Hepatocyte (in vitro differentiated cells): ENCODE data around the gene NOS3. TPM values are rescaled to one million over a fixed set of nuclear protein-coding genes. Genes with fewer than 3 reads are reported as not detected.

Source experiments
- DNase-seq: peaks from one replicate; pipeline ENCODE4 v3.0.0-alpha.2; 2016; ENCODE audit warnings: low spot score
- H2AFZ ChIP-seq: fragments of 200-600 bp; sonication (generic); 2 replicates; pipeline ENCODE4 v1.6.0; 2016; ENCODE audit warnings: antibody characterized with exemption, mild to moderate bottlenecking
- H3K27ac ChIP-seq: fragments of 200-600 bp; sonication (generic); 2 replicates; pipeline ENCODE4 v1.5.1; 2016; ENCODE audit warnings: mild to moderate bottlenecking
- H3K27me3 ChIP-seq: fragments of 200-600 bp; sonication (generic); 2 replicates; pipeline ENCODE4 v1.6.1; 2016
- H3K36me3 ChIP-seq: fragments of 200-600 bp; sonication (generic); replicated peaks from 2 replicates; pipeline ENCODE4 v1.5.1; 2016; ENCODE audit warnings: low read depth; ENCODE audit not compliant: insufficient read depth
- H3K4me1 ChIP-seq: fragments of 200-600 bp; sonication (generic); 2 replicates; pipeline ENCODE4 v1.5.1; 2016; ENCODE audit warnings: mild to moderate bottlenecking, moderate library complexity; ENCODE audit not compliant: insufficient read depth
- H3K4me2 ChIP-seq: fragments of 200-600 bp; sonication (generic); 2 replicates; pipeline ENCODE4 v1.6.0; 2016
- H3K4me3 ChIP-seq: fragments of 200-600 bp; sonication (generic); 2 replicates; pipeline ENCODE4 v1.5.1; 2016; ENCODE audit warnings: mild to moderate bottlenecking
- H3K79me2 ChIP-seq: fragments of 200-600 bp; sonication (generic); 2 replicates; pipeline ENCODE4 v1.6.0; 2017; ENCODE audit warnings: mild to moderate bottlenecking
- H3K9me2 ChIP-seq: fragments of 200-600 bp; sonication (generic); replicated peaks from 2 replicates; pipeline ENCODE4 v1.6.0; 2017; ENCODE audit warnings: mild to moderate bottlenecking; ENCODE audit not compliant: insufficient read depth
- H3K9me3 ChIP-seq: fragments of 200-600 bp; sonication (generic); 2 replicates; pipeline ENCODE4 v1.5.1; 2016; ENCODE audit warnings: low read depth, mild to moderate bottlenecking
- H4K20me1 ChIP-seq: fragments of 200-600 bp; sonication (generic); 2 replicates; pipeline ENCODE4 v1.6.0; 2016; ENCODE audit warnings: mild to moderate bottlenecking; ENCODE audit not compliant: insufficient read depth, poor library complexity, severe bottlenecking
- CTCF ChIP-seq: fragments of 200-600 bp; sonication (generic); IDR thresholded peaks from 2 replicates; pipeline ENCODE4 v1.5.1; 2016; ENCODE audit warnings: antibody characterized with exemption, mild to moderate bottlenecking; ENCODE audit not compliant: poor library complexity
- EZH2 ChIP-seq: fragments of 200-600 bp; sonication (generic); IDR thresholded peaks from 2 replicates; pipeline ENCODE4 v1.6.1; 2016; ENCODE audit warnings: antibody characterized with exemption, mild to moderate bottlenecking, borderline replicate concordance
- EZH2phosphoT487 ChIP-seq: fragments of 200-600 bp; sonication (generic); IDR thresholded peaks from one replicate; pipeline ENCODE4 v1.6.1; 2018; ENCODE audit warnings: antibody characterized with exemption, mild to moderate bottlenecking, low read depth, moderate library complexity; ENCODE audit not compliant: unreplicated experiment, severe bottlenecking
- WGBS: methylation state at CpG from one replicate; pipeline ENCODE4 v1.1.6; 2016; ENCODE audit warnings: low lambda C conversion rate; ENCODE audit errors: missing lambda C conversion rate; 5-methylcytosine and 5-hydroxymethylcytosine counted together
- polyA plus RNA-seq: library from polyadenylated mRNA; unstranded; fragments of >200 nt; fragmentation: Nextera tagmentation; extraction: Ambion mirVana; gene quantifications from 2 replicates; pipeline ENCODE4 v1.2.1, GENCODE V29; 2016
- total RNA-seq: library from RNA; depleted of rRNA; stranded (reverse); fragments of >200 nt; gene quantifications from 2 replicates; pipeline ENCODE4 v1.2.3, GENCODE V29; 2014

Gene NOS3
- total and polyA plus RNA-seq, 2 experiments from 2014 or later = 9.8 to 17.4 TPM

GRCh38 chr7:150965273-150965830 lies 25.5 kb upstream of the NOS3 start:
- Histone ChIP-seq H2AFZ (no peak overlapping the region), H3K79me2 (no peaks in the 10 kb centered on the region), H3K27ac (no peak overlapping the region), H4K20me1 (no peaks in the 10 kb centered on the region), H3K27me3 (peaks cover 9% of the 10 kb centered on the region), H3K4me3 (no peak overlapping the region), H3K9me3 (no peaks in the 10 kb centered on the region), H3K36me3 (no peaks in the 10 kb centered on the region), H3K4me2 (no peak overlapping the region), H3K4me1 (peaks cover 47% of the 10 kb centered on the region), H3K9me2 (no peaks in the 10 kb centered on the region)
- WGBS = 89% methylated on average over 15 of the region's 16 CpGs
- TF ChIP-seq EZH2 = no peak
- no peak for DNase-seq

GRCh38 chr7:150966002-150966401 lies 24.8 kb upstream of the NOS3 start:
- Histone ChIP-seq H3K9me2 (no peaks in the 10 kb centered on the region), H3K4me1 (peaks cover 54% of the 10 kb centered on the region)
- 84% methylated on average over 1 of the region's 1 CpG for WGBS

GRCh38 chr7:150967349-150967748 lies 23.5 kb upstream of the NOS3 start:
- Histone ChIP-seq H3K9me2 (no peaks in the 10 kb centered on the region), H3K4me2 (no peak overlapping the region), H3K4me3 (no peak overlapping the region), H3K27ac (no peak overlapping the region), H3K9me3 (no peaks in the 10 kb centered on the region), H3K27me3 (peaks cover 9% of the 10 kb centered on the region), H3K79me2 (no peaks in the 10 kb centered on the region), H3K4me1 (peaks cover 57% of the 10 kb centered on the region), H4K20me1 (no peaks in the 10 kb centered on the region), H3K36me3 (no peaks in the 10 kb centered on the region), H2AFZ (no peak overlapping the region)
- no peak for TF ChIP-seq EZH2phosphoT487
- WGBS = 47% methylated on average over 6 of the region's 6 CpGs
- DNase-seq = no peak

More at GRCh38 chr7:150966002-150966401, 24.8 kb upstream of the NOS3 start:
- Histone ChIP-seq H3K9me3 (no peaks in the 10 kb centered on the region), H3K36me3 (no peaks in the 10 kb centered on the region), H4K20me1 (no peaks in the 10 kb centered on the region), H3K27me3 (peaks cover 9% of the 10 kb centered on the region), H3K27ac (no peak overlapping the region), H3K4me2 (no peak overlapping the region), H2AFZ (no peak overlapping the region), H3K4me3 (no peak overlapping the region), H3K79me2 (no peaks in the 10 kb centered on the region)
- peak; percentile 10 for TF ChIP-seq CTCF
- no peak for TF ChIP-seq EZH2phosphoT487
- DNase-seq = no peak

- Histone ChIP-seq H3K36me3 (no peaks in the 10 kb centered on the region), H3K27me3 (peaks cover 9% of the 10 kb centered on the region)
- WGBS = 90% methylated on average over 15 of the region's 15 CpGs
These were observed 22.6 kb upstream of the NOS3 start for GRCh38 chr7:150968056-150968733.

More at GRCh38 chr7:150968056-150968733, 22.6 kb upstream of the NOS3 start:
- Histone ChIP-seq H2AFZ (no peak overlapping the region), H3K79me2 (no peaks in the 10 kb centered on the region), H3K27ac (no peak overlapping the region), H3K9me2 (no peaks in the 10 kb centered on the region), H3K4me2 (no peak overlapping the region), H3K4me3 (no peak overlapping the region), H3K4me1 (peaks cover 54% of the 10 kb centered on the region), H4K20me1 (no peaks in the 10 kb centered on the region), H3K9me3 (no peaks in the 10 kb centered on the region)
- TF ChIP-seq EZH2phosphoT487 (no peak), CTCF (no peak), EZH2 (no peak)
- no peak for DNase-seq
